Measurements from ENCODE around the gene BMPR1A. TPM values are rescaled to one million over a fixed set of nuclear protein-coding genes. Genes with fewer than 3 reads are reported as not detected.

Gene BMPR1A
- total and polyA plus RNA-seq, 2 of the 4 experiments (the other 2 are of a cell fraction): 15.9 to 93.7 TPM

DNA sequence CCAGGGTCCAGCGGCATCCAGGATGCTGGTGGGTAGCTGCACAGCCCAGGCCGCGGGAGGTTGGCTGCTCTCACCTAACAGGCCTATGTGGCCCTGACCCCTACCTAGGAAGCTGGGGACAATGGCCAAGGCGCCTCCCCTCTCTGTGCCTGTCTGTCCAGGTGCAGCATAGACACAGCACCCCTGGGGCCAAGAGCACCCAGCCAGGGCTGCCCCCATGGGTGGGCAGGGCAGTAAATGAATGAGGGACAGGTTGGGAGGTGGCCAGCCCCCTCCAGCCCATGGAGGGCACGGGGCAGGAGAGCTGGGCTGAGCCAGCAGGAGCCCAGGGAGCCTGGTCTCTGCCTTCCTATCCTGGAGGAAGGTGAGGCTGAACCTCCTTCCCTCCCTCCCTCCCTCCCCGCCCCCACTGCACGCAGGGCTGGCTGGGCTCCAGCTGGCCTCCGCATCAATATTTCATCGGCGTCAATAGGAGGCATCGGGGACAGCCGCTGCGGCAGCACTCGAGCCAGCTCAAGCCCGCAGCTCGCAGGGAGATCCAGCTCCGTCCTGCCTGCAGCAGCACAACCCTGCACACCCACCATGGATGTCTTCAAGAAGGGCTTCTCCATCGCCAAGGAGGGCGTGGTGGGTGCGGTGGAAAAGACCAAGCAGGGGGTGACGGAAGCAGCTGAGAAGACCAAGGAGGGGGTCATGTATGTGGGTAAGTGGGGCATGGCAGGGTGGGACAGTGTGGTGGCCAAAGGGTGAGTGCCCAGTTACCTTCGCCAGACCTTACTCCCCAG is 201.9 kb downstream of the BMPR1A start, which contains the start of gene SNCG:
SNCG (plus strand) TSS at position 484 of the 785 bp plus-strand sequence; CDS start at position 583, 99 bp downstream.
- Histone ChIP-seq H3K56ac (ENCODE audit: extremely low read depth, insufficient read depth, low read length) (0 out of 2 replicates have a peak within 1 kb of the TSS, but pooled peaks have one; percentile 8), H3K4ac (ENCODE audit: low read depth, low read length) (peak within 1 kb of the TSS; percentile 97), H3K4me3 (ENCODE audit: insufficient read depth, low read depth, low read length) (no peak within 1 kb of the TSS), H3K9ac (ENCODE audit: low read depth, low read length) (no peak within 1 kb of the TSS), H4K5ac (ENCODE audit: low read depth, low read length) (peak within 1 kb of the TSS; percentile 72), H3K79me1 (ENCODE audit: low read depth in 1 of 2, low read length in 2 of 2) (peaks cover 0 to 13% of the 10 kb centered on the region in 2 experiments; a peak in 1 of 4 replicates), H3K4me2 (ENCODE audit: low read depth, low read length) (no peak within 1 kb of the TSS), H2AK5ac (ENCODE audit: low read depth, low read length) (peak within 1 kb of the TSS; percentile 98), H4K20me1 (ENCODE audit: insufficient read depth, low read length) (no peaks in the 10 kb centered on the region), H3K23ac (ENCODE audit: low read depth, low read length) (peak within 1 kb of the TSS; percentile 26; the same call in 1 of the 2 replicates), H2BK5ac (ENCODE audit: low read depth, low read length, poor library complexity, severe bottlenecking) (peak within 1 kb of the TSS; percentile 52), H4K8ac (ENCODE audit: low read depth in 2 of 2, low read length in 2 of 2) (peak within 1 kb of the TSS; percentile 89 to 96), H3K4me1 (ENCODE audit: control insufficient read depth, insufficient read depth, low read length) (peaks cover 21% of the 10 kb centered on the region), H3K14ac (replicated peaks; ENCODE audit: low read depth, low read length) (peak within 1 kb of the TSS; percentile 75), H3K9me1 (ENCODE audit: insufficient read depth, low read length) (peaks cover 12% of the 10 kb centered on the region), H4K91ac (ENCODE audit: insufficient read depth, low read depth, low read length) (peak within 1 kb of the TSS; percentile 96), H3K18ac (ENCODE audit: low read depth, low read length) (peak within 1 kb of the TSS; percentile 19), H2AFZ (replicated peaks; ENCODE audit: low read length, poor library complexity) (peak within 1 kb of the TSS; percentile 92), H2BK120ac (ENCODE audit: low read depth, low read length) (peak within 1 kb of the TSS; percentile 98), H3K27me3 (ENCODE audit: control insufficient read depth, insufficient read depth, low read length) (no peaks in the 10 kb centered on the region), H3K36me3 (ENCODE audit: control insufficient read depth, insufficient read depth, low read length) (no peaks in the 10 kb centered on the region), H3K27ac (ENCODE audit: insufficient read depth, low read length) (peak within 1 kb of the TSS; percentile 32), H3K9me3 (ENCODE audit: control insufficient read depth, insufficient read depth, low read length) (no peaks in the 10 kb centered on the region; the same call in 1 of the 2 replicates), H2BK15ac (ENCODE audit: low read depth, low read length) (peak within 1 kb of the TSS; percentile 80; the same call in 2 of the 3 replicates), H2BK20ac (ENCODE audit: low read depth, low read length) (peak within 1 kb of the TSS; percentile 77), H2AK9ac (replicated peaks; ENCODE audit: low read depth, low read length, poor library complexity) (peak within 1 kb of the TSS; percentile 99)
- BruUV-seq (replicated peaks): no TSS peak
- 66% methylated on average over 6 of the region's 22 CpGs; no CpG with 5 or more reads in 1 of the 2 experiments for WGBS, 2 experiments (ENCODE audit: extremely low coverage in 2 of 2, insufficient read length in 1 of 2)
- ATAC-seq (ENCODE audit: low read depth) (no peak), DNase-seq (no peak)
- intact Hi-C loops (cut with micrococcal nuclease): no loop called here
- in situ Hi-C loops (cut with MboI; ENCODE audit: low sequenced_read_pairs): no loop called here
- ChIA-PET CTCF (interaction anchor here (1.1 kb wide), 1 partner anchor 8 kb away, joined by 4 read pairs; no protein-coding TSS in a partner anchor), POLR2A (ENCODE audit: unreplicated experiment) (no interaction called here)
- dilution Hi-C loops (cut with HindIII; ENCODE audit: low sequenced_read_pairs, unreplicated experiment): no loop called here
- no peak for TF ChIP-seq MAFK (IDR thresholded peaks at IDR 0.05; ENCODE audit: low read depth, low read length)
- no peak for TF ChIP-seq RFX5 (IDR thresholded peaks at IDR 0.05; ENCODE audit: low read depth, low read length)
- TF ChIP-seq SMC3 (IDR thresholded peaks at IDR 0.05; ENCODE audit: low read depth, low read length): no peak
- TF ChIP-seq, protein P1, sequence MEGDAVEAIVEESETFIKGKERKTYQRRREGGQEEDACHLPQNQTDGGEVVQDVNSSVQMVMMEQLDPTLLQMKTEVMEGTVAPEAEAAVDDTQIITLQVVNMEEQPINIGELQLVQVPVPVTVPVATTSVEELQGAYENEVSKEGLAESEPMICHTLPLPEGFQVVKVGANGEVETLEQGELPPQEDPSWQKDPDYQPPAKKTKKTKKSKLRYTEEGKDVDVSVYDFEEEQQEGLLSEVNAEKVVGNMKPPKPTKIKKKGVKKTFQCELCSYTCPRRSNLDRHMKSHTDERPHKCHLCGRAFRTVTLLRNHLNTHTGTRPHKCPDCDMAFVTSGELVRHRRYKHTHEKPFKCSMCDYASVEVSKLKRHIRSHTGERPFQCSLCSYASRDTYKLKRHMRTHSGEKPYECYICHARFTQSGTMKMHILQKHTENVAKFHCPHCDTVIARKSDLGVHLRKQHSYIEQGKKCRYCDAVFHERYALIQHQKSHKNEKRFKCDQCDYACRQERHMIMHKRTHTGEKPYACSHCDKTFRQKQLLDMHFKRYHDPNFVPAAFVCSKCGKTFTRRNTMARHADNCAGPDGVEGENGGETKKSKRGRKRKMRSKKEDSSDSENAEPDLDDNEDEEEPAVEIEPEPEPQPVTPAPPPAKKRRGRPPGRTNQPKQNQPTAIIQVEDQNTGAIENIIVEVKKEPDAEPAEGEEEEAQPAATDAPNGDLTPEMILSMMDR (conservative IDR thresholded peaks at IDR 0.05; ENCODE audit: low read depth, low read length): no peak
- no peak for TF ChIP-seq NFE2L2 (IDR thresholded peaks at IDR 0.05; ENCODE audit: low read depth, low read length)
- TF ChIP-seq CEBPB (IDR thresholded peaks at IDR 0.05; ENCODE audit: low read depth, low read length): no peak
- TF ChIP-seq MXI1 (IDR thresholded peaks at IDR 0.05; ENCODE audit: borderline replicate concordance, low read depth, low read length): no peak
- TF ChIP-seq, protein P2, sequence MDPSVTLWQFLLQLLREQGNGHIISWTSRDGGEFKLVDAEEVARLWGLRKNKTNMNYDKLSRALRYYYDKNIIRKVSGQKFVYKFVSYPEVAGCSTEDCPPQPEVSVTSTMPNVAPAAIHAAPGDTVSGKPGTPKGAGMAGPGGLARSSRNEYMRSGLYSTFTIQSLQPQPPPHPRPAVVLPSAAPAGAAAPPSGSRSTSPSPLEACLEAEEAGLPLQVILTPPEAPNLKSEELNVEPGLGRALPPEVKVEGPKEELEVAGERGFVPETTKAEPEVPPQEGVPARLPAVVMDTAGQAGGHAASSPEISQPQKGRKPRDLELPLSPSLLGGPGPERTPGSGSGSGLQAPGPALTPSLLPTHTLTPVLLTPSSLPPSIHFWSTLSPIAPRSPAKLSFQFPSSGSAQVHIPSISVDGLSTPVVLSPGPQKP (IDR thresholded peaks at IDR 0.05; ENCODE audit: borderline replicate concordance, low read depth, low read length): no peak
- TF ChIP-seq BHLHE40 (IDR thresholded peaks at IDR 0.05; ENCODE audit: low read depth, low read length): no peak
- TF ChIP-seq POLR2A (IDR thresholded peaks at IDR 0.05; ENCODE audit: low read depth, low read length): no peak
- TF ChIP-seq FOS (IDR thresholded peaks at IDR 0.05; ENCODE audit: low read depth, low read length): no peak
- TF ChIP-seq RAD21 (IDR thresholded peaks at IDR 0.05; ENCODE audit: low read length): no peak
- no peak for TF ChIP-seq RCOR1 (IDR thresholded peaks at IDR 0.05; ENCODE audit: insufficient replicate concordance, low read length)
- TF ChIP-seq MAZ (IDR thresholded peaks at IDR 0.05; ENCODE audit: borderline replicate concordance, low read depth, low read length): no peak
- no peak for TF ChIP-seq CHD1 (IDR thresholded peaks at IDR 0.05; ENCODE audit: low read depth, low read length)
